Right lobe of liver (tissue), 6 donors: ENCODE measurements around the gene ZBTB48. TPM values are rescaled to one million over a fixed set of nuclear protein-coding genes. Genes with fewer than 3 reads are reported as not detected.

Experiments used
- ATAC-seq, 4 donors: fragments of 200-7000 bp; cut with Tn5 transposase; one replicate each; pipeline ENCODE4 v1.9.1; 2020; ENCODE audit warnings: mild to moderate bottlenecking in 4 of 4, moderate library complexity in 4 of 4
- DNase-seq, 3 donors: peaks; one replicate each; pipeline ENCODE4 v3.0.0-alpha.2; 2020
- H3K27ac ChIP-seq, 3 donors: fragments of 200-600 bp; one replicate each; pipeline ENCODE4 v1.8.0; 2022
- H3K27me3 ChIP-seq, 2 donors: fragments of 200-600 bp; one replicate each; pipeline ENCODE4 v1.8.0; 2022
- H3K36me3 ChIP-seq, 4 donors: fragments of 200-600 bp; sonication (generic) in 1 of 4; one replicate each; pipeline versions ENCODE4 v1.5.1 to v1.8.0; 2017 to 2022; ENCODE audit warnings: control low read depth in 1 of 4
- H3K4me1 ChIP-seq, 4 donors: fragments of 200-600 bp; sonication (generic) in 1 of 4; one replicate each; pipeline versions ENCODE4 v1.5.1 to v1.8.0; 2017 to 2022; ENCODE audit warnings: control low read depth in 1 of 4
- H3K4me3 ChIP-seq, 3 donors: fragments of 200-600 bp; one replicate each; pipeline ENCODE4 v1.8.0; 2022
- H3K9me3 ChIP-seq, 4 donors: fragments of 200-600 bp; sonication (generic) in 1 of 4; one replicate each; pipeline versions ENCODE4 v1.5.1 to v1.8.0; 2017 to 2022; ENCODE audit warnings: control low read depth in 1 of 4
- CTCF ChIP-seq, 4 donors: fragments of 200-600 bp in 3 of 4; fragments of 450-650 bp in 1 of 4; IDR thresholded peaks; one replicate each; pipeline versions ENCODE4 v1.5.1 to v1.8.0; 2016 to 2022; ENCODE audit warnings: antibody characterized with exemption in 4 of 4, mild to moderate bottlenecking in 2 of 4
- POLR2A ChIP-seq: fragments of 450-650 bp; IDR thresholded peaks from one replicate; pipeline ENCODE4 v1.6.1; 2017; ENCODE audit warnings: antibody characterized with exemption, mild to moderate bottlenecking
- WGBS: methylation state at CpG from one replicate; pipeline ENCODE4 v1.1.6; 2018; ENCODE audit warnings: low coverage, low lambda C conversion rate; ENCODE audit not compliant: insufficient coverage; ENCODE audit errors: missing lambda C conversion rate; 5-methylcytosine and 5-hydroxymethylcytosine counted together
- intact Hi-C, 2 donors: fragments of 100-400 bp; cut with DNase I; formaldehyde crosslinking; loops; one replicate each; pipeline versions ENCODE4 v1.11.2 to v1.14.1; 2022
- total RNA-seq, 6 experiments: library from RNA; depleted of rRNA in 2 of 6; stranded (reverse); fragments of >200 nt in 2 of 6; fragmentation: NEBNext Ultra II Directional in 3 of 6; extraction: Animal tissue kit (Norgen Biotek cat#: 25700) in 3 of 6; gene quantifications; one replicate each; pipeline versions ENCODE4 v1.1.0 to v1.2.4, GENCODE V29; 2016 to 2023
- donor health status: DM: no; HTN: yes; CAD: no.
- donor health status: DM: no; HTN: no; CAD: no.
- donor health status: DM: no; HTN: no; CAD: no.
- donor health status: DM: no; HTN: yes; CAD: no.
- donor health status: DM: no; HTN: yes; CAD: no.

The ZBTB48 gene
- total RNA-seq, 6 experiments from 2014 or later = 5.9 to 43.1 (median 19.5) TPM

GRCh38 chr1:6614019-6614928 lies 34.5 kb downstream of the ZBTB48 start:
- Histone ChIP-seq H3K4me1 (peaks cover 0 to 11% (median 0%) of the 10 kb centered on the region in 4 donors), H3K9me3 (no peaks in the 10 kb centered on the region), H3K27me3 (no peaks in the 10 kb centered on the region), H3K27ac (peak overlapping the region; percentile 47 to 85 (median 68)), H3K36me3 (no peaks in the 10 kb centered on the region), H3K4me3 (peak overlapping the region; percentile 82 to 88 (median 86))
- ATAC-seq (no peak), DNase-seq (peak in 2 of 3 donors; percentile 70)
- WGBS = 2% methylated on average over 18 of the region's 117 CpGs
- no peak for TF ChIP-seq POLR2A
- no peak for TF ChIP-seq CTCF (IDR thresholded peaks at IDR 0.05)
- intact Hi-C loops = no loop called here

GRCh38 chr1:6614929-6615785 lies 35.4 kb downstream of the ZBTB48 start:
- intact Hi-C loops = no loop called here
- WGBS = 3% methylated on average over 14 of the region's 82 CpGs
- no peak for TF ChIP-seq CTCF (IDR thresholded peaks at IDR 0.05)
- no peak for TF ChIP-seq POLR2A

GRCh38 chr1:6619045-6619444 lies 39.3 kb downstream of the ZBTB48 start:
- no peak for TF ChIP-seq POLR2A
- no peak for TF ChIP-seq CTCF (IDR thresholded peaks at IDR 0.05)
- no peaks in the 10 kb centered on the region for H3K9me3 ChIP-seq
- no peak overlapping the region for H3K27ac ChIP-seq
- DNase-seq (no peak), ATAC-seq (no peak)
- peaks cover 0 to 36% (median 10%) of the 10 kb centered on the region in 4 donors for H3K4me1 ChIP-seq
- peaks cover 0 to 7% (median 0%) of the 10 kb centered on the region in 4 donors for H3K36me3 ChIP-seq
- H3K4me3 ChIP-seq = no peak overlapping the region
- WGBS = 93% methylated on average over 3 of the region's 4 CpGs
- intact Hi-C loops = no loop called here
- no peaks in the 10 kb centered on the region for H3K27me3 ChIP-seq

More at GRCh38 chr1:6614929-6615785, 35.4 kb downstream of the ZBTB48 start:
- Histone ChIP-seq H3K36me3 (peaks cover 0 to 3% (median 0%) of the 10 kb centered on the region in 4 donors), H3K27ac (peak overlapping the region; percentile 21 to 85 (median 68)), H3K4me3 (peak overlapping the region; percentile 82 to 88 (median 86)), H3K4me1 (peaks cover 0 to 11% (median 0%) of the 10 kb centered on the region in 4 donors), H3K9me3 (no peaks in the 10 kb centered on the region), H3K27me3 (no peaks in the 10 kb centered on the region)
- ATAC-seq = no peak
- no peak for DNase-seq
